Measurements from ENCODE around the gene BPIFB1.

DNA sequence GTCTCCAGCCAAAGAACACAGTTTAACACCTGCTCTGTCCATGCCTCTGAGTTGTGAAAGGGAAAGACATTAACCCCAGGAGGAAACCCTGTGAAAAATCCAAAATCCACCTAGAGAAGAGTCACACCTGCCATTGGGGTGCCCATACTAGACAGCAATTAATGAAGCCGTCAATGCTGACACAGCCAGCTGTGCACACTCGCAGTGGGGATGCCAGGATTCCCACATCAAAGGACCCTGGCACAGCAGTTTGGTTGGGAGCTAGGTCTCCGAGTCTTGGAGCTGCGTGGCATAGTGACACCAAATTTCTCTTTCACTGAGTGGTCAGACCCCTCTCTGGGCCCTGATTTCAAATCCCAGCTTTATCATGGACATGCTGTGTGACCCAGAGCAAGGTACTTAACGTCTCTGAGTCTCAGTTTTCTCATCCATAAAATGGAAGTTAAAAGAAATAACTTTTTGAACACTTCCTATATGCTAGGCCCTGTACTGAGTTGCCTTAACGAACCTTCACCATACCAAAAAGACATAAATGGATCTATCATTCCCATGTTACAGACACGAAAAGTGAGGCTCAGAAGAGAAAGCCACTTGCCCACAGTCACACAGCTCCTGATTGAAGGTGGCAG lies 30.8 kb downstream of the BPIFB1 start:
- TF ChIP-seq, protein P1, sequence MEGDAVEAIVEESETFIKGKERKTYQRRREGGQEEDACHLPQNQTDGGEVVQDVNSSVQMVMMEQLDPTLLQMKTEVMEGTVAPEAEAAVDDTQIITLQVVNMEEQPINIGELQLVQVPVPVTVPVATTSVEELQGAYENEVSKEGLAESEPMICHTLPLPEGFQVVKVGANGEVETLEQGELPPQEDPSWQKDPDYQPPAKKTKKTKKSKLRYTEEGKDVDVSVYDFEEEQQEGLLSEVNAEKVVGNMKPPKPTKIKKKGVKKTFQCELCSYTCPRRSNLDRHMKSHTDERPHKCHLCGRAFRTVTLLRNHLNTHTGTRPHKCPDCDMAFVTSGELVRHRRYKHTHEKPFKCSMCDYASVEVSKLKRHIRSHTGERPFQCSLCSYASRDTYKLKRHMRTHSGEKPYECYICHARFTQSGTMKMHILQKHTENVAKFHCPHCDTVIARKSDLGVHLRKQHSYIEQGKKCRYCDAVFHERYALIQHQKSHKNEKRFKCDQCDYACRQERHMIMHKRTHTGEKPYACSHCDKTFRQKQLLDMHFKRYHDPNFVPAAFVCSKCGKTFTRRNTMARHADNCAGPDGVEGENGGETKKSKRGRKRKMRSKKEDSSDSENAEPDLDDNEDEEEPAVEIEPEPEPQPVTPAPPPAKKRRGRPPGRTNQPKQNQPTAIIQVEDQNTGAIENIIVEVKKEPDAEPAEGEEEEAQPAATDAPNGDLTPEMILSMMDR (optimal IDR thresholded peaks at IDR 0.05 in 1 of 3, IDR thresholded peaks at IDR 0.05 in 1 of 3, conservative IDR thresholded peaks at IDR 0.05 in 1 of 3; ENCODE audit: extremely low read depth in 1 of 3, insufficient read depth in 2 of 3, low read length in 3 of 3): no peak
- TF ChIP-seq EZH2 (IDR thresholded peaks at IDR 0.05; ENCODE audit: low read length): no peak
